ENCODE data around the gene IL7R.

- TF ChIP-seq POLR2A (IDR thresholded peaks at IDR 0.05; ENCODE audit: low read depth, low read length) (no peak), TAF1 (IDR thresholded peaks at IDR 0.05; ENCODE audit: borderline replicate concordance, low read depth, low read length) (no peak), POLR2AphosphoS5 (IDR thresholded peaks at IDR 0.05; ENCODE audit: low read depth, low read length) (no peak)
Measured at GRCh38 chr5:35884773-35885172, 28.1 kb downstream of the IL7R start.

All from GM12892 (cell line).